Measurements from ENCODE around the gene PHC3. TPM values are rescaled to one million over a fixed set of nuclear protein-coding genes. Genes with fewer than 3 reads are reported as not detected.

The PHC3 gene
- total RNA-seq, 1 donor: 51.4 TPM

DNA sequence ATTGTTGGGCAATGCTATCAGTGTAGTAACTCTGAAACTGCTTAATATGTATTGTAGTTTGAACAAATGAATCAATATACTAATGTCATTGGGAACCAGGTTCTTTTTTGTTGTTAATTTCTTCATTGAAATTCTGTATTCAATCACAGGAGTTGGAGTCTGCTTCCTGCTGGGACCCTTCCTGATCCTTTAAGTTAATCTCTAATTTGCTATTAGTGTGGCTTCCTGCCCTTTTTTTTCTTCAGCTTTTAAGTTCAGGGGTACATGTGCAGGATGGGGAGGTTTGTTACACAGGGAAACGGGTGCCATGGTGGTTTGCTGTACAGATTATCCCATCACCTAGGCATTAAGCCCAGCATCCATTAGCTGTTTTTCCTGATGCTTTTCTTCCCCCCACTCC, 122.1 kb downstream of the PHC3 start:
- no peak for DNase-seq (ENCODE audit: low read depth)
- H3K4me3 ChIP-seq (ENCODE audit: low read depth, low read length): no peak overlapping the region
- TF ChIP-seq, protein P1, sequence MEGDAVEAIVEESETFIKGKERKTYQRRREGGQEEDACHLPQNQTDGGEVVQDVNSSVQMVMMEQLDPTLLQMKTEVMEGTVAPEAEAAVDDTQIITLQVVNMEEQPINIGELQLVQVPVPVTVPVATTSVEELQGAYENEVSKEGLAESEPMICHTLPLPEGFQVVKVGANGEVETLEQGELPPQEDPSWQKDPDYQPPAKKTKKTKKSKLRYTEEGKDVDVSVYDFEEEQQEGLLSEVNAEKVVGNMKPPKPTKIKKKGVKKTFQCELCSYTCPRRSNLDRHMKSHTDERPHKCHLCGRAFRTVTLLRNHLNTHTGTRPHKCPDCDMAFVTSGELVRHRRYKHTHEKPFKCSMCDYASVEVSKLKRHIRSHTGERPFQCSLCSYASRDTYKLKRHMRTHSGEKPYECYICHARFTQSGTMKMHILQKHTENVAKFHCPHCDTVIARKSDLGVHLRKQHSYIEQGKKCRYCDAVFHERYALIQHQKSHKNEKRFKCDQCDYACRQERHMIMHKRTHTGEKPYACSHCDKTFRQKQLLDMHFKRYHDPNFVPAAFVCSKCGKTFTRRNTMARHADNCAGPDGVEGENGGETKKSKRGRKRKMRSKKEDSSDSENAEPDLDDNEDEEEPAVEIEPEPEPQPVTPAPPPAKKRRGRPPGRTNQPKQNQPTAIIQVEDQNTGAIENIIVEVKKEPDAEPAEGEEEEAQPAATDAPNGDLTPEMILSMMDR (IDR thresholded peaks at IDR 0.05; ENCODE audit: insufficient read depth, low read depth, low read length): no peak

DNA sequence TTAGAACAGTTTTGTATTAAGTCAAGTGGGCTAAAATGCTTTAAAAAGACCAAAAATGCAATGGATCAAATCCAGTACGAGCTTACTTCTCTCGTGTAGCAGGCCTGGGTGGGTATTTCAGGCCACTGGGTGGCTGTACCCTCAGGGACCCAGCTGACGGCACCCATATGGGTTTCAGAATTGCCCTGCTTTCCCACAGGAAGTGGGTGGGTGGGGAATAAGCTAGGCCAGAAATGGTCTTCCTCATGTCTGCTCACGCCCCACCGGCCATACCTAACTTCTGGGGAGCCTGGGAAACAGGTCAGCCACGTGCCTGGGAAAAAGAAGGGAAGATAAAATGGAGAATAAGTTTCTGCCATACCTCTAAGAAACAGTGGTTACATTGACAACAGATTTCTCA, 123.4 kb downstream of the PHC3 start:
- TF ChIP-seq, protein P1 (IDR thresholded peaks at IDR 0.05; ENCODE audit: insufficient read depth, low read depth, low read length): no peak
- H3K4me3 ChIP-seq (ENCODE audit: low read depth, low read length): no peak overlapping the region
- no peak for DNase-seq (ENCODE audit: low read depth)

DNA sequence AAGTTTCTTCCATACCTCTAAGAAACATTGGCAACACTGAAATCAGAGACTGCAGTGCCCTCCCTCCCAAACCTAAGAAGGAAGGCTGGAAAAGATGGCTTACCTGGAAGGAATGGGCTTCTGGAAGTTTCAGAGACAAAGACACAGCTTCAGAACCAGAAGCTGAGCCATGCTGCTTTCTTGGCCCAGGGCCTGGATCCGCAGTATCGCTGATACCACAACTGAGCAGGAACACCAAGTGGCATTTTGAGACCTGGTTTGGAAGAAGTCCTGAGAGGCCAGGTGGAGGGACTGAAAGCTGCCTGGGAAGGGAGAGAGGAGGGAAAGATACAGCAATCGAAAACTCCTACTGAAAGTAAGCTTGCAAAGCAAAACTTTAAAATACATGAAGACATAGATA, 124.0 kb downstream of the PHC3 start:
- TF ChIP-seq, protein P1 (IDR thresholded peaks at IDR 0.05; ENCODE audit: insufficient read depth, low read depth, low read length): no peak
- DNase-seq (ENCODE audit: low read depth): no peak
- H3K4me3 ChIP-seq (ENCODE audit: low read depth, low read length): no peak overlapping the region

DNA sequence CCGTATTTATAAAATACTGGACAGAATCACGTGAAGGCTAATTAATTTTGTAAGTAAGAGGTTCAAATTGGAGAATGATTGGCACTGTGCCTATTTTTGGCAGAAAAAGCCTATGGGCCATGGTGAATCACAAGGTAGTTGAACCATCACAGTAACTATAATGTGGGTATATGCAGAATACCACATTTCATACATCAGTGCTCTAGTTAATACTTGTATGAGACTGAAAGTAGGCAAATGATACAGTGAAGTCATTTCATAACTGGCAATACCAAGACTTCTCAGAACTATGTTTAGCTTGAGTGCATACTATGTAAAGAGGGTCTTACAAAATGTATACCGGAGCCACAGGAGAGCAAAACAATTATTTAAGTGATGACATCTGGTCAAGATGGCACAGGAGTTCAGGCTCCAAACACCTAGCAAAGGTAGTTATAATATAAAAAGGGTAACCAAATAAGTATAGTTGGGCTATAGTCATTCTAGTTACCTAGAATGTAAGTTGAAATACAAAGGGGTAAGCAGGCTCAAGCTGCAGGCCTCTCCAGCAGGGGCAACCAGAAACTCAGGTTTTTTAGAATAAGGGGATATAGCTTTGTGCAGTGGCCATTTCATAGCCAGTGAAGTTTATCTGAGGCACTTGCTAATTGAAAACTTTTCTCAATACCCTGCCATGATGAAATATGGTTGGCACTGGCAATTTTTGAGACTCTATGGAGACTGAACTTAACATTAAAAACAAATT, 124.7 kb downstream of the PHC3 start:
- TF ChIP-seq, protein P1 (IDR thresholded peaks at IDR 0.05; ENCODE audit: insufficient read depth, low read depth, low read length): no peak
- H3K4me3 ChIP-seq (ENCODE audit: low read depth, low read length): no peak overlapping the region
- no peak for DNase-seq (ENCODE audit: low read depth)

- H3K4me3 ChIP-seq (ENCODE audit: low read depth, low read length): no peak overlapping the region
- DNase-seq (ENCODE audit: low read depth): no peak
- TF ChIP-seq, protein P1 (IDR thresholded peaks at IDR 0.05; ENCODE audit: insufficient read depth, low read depth, low read length): no peak
These were observed 126.3 kb downstream of the PHC3 start for GRCh38 chr3:170055209-170055608.

DNA sequence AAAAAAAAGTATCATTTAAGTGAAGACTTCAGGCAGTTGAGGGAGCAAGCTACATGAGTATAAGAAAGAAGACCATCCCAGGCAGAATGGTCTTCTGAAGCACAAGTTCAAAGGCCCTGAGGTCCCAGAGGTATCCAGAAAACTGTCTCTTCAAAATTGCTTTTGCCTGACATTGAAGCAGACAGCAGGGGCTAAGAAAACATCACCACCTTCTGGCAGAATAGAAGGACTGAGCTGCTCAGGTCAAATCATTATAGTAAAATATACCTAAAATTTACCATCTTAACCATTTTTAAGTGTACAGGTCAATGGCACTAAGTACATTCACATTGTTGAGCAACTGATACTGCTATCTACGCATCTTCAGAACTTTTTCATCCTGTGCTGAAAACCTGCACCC, 127.3 kb downstream of the PHC3 start:
- TF ChIP-seq, protein P1 (IDR thresholded peaks at IDR 0.05; ENCODE audit: insufficient read depth, low read depth, low read length): peak; percentile 48
- no peak overlapping the region for H3K4me3 ChIP-seq (ENCODE audit: low read depth, low read length)
- DNase-seq (ENCODE audit: low read depth): peak; percentile 24

DNA sequence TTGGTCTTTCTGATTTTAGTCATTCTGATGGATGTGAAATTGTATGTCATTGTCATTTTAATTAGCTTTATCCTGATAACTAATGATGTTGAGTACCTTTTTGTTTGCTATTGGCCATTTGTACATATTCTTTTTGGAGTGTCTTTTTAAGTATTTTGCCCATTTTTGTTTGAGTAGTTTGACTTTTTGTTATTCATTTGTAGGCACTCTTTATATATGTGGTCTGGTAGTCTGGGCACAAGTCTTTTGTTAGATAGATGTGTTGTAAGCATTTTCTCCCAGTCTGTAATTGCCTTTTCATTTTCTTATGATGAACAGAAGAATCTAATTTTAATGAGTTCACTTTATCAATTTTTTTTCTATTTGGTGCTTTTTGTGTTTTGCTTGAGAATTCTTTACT, 129.1 kb downstream of the PHC3 start:
- H3K4me3 ChIP-seq (ENCODE audit: low read depth, low read length): no peak overlapping the region
- DNase-seq (ENCODE audit: low read depth): no peak
- TF ChIP-seq, protein P1 (IDR thresholded peaks at IDR 0.05; ENCODE audit: insufficient read depth, low read depth, low read length): no peak
